ENCODE results near the gene BAG1.

The BAG1 gene

DNA sequence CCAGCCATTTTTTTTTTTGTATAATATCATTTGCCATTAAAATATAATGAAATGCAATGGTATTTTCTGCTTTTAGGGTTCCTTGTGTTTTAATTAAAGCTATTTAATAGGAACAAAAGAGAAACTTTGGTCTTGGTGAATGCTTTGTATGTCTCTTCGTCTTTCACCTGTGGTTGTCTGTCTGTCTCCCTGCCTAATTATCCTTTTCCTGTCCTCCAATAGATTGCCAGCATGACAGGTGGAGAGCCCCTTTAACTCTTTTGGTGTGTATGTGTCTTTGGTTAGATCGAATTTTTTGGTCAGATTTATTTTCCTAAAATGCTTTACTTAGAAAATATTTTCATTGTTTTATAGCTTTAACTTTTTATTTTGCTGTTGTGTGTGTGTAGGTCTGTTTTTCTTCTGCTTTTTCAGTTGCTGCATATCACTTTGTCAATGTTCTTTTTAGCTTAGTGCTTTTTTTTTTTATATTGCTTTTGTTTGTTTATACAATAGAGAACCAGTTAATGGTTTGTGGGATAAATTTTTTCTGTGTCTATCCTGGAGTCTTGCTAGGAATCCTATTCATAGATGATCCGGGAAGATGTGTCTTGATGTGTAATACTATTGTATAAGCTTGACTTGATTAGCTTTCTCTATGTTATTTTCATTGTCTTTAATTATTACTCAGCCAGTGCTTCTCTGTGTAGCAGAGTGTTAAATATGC, 8.9 kb upstream of the BAG1 start:
- DNase-seq = no peak

- DNase-seq = no peak
Observed at GRCh38 chr9:33272061-33272460, 7.6 kb upstream of the BAG1 start.

- no peak for DNase-seq
Observed at GRCh38 chr9:33270146-33270545, 5.6 kb upstream of the BAG1 start.

GRCh38 chr9:33267151-33267767, 2.8 kb upstream of the BAG1 start:
- DNase-seq = no peak

DNA sequence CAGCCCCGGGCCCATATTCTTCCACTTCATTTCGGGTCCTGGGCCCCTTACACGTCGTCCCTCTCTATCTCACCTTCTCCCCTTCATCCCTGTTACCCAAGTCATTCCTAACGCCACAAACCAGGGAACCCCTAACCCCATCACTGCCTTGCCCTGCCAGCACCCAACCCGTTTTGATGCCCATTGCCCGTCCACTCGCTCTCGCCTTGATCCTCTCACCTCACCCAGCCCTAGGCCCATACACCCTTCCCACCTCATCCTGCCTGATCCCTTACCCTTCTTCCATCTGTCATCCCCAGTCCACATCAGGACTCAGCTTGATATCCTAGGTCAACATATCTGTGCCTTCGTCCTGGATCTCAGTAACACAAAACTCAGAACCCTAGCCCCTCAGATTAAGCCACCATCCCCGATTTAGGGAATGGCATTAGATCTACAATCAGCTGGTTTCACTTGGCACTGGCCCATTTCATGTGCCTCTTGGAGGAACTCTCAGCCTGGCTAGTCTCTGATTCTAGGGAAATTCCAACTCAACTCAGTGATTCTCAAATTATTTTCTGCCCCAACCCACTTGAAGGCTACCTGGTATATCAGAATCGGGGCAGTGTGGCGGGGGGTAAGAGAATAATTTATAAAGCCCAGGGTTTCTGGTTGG, 830 bp upstream of the BAG1 start:
- peak in 3 of 4 experiments; percentile 22 to 30 (median 26) for DNase-seq

DNA sequence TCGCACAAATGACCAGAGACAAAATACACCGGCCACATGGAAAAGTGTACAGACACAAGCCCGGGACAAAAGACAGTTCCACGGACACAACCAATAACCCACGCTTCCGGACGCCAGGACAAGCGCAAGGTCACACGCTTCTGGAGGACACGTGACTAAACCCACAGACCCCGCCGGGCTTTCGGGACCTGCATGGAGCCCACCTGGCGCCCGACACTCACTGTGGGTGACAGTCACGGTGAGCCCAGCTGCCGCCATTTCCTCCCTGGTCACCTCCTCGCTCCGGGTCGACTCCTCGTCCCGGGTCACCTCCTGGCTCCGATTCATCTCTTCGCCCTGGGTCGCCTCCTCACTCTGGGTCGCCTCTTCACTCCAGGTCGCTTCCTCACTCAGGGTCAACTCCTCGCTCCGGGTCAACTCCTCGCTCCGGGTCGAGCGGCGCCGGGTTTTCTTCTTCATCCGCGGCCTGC, 470 bp downstream of the BAG1 start:
- peak; percentile 48 to 76 (median 66) for DNase-seq

GRCh38 chr9:33263131-33264002, 1.1 kb downstream of the BAG1 start:
- DNase-seq = peak; percentile 26 to 39 (median 36)

GRCh38 chr9:33260372-33260771, 4.1 kb downstream of the BAG1 start:
- DNase-seq = no peak

- no peak for DNase-seq
Observed at GRCh38 chr9:33257276-33257675, 7.2 kb downstream of the BAG1 start.

DNA sequence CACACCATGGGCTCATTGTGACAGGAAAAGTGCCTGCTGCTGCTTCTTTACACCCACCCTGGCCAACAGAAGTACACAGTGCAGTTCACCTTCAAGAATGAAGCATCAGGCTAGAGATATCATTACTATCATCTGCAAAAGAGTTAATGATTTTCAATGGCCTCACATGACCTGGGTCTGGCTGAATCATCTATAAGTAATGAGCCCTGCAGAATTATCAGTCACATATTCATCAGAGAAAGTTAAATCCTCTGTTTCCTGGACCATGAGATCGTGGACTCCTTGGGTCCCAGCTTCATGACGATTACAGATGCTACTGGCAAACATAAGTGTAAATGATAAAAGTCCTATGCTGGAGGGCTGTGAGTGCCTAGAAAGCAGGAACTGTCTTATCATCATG, 8.3 kb downstream of the BAG1 start:
- DNase-seq = no peak

DNA sequence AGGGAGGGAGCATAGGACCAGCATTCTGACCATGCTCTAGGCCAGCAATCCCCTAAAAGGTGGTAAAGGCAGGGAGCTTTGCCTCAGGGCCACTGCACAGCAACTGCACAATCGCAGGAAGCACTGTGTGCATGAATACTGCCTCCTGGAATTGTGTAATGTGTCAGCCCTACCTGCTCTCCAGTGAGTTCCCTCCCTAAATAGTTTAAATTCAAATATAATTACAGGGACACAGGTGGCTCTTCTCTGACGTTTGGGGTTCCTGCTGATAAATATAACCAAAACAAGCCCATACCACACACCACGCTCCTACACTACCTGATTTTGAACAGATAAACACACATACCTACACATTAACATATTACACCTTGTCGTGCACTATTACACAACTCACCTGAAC, 9.0 kb downstream of the BAG1 start:
- no peak for DNase-seq

DNA sequence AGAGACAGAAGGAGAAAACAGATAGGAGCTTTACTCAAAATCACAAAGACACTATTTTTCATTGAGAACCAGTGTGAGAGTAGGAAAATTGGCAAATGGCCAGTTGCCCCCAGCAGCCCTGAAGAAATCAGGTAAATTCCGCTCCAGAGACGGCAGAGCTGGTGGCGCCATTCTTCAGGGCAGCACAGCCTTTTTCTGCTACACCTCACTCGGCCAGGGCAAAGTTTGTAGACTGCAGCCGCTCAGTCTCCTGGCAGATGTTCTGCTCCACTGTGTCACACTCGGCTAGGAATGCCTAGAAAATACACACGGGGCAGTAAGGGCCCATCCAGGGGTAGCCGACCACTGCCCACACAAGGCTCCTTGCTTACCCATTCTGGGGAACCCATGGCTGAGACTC, 9.5 kb downstream of the BAG1 start:
- no peak for DNase-seq

DNA sequence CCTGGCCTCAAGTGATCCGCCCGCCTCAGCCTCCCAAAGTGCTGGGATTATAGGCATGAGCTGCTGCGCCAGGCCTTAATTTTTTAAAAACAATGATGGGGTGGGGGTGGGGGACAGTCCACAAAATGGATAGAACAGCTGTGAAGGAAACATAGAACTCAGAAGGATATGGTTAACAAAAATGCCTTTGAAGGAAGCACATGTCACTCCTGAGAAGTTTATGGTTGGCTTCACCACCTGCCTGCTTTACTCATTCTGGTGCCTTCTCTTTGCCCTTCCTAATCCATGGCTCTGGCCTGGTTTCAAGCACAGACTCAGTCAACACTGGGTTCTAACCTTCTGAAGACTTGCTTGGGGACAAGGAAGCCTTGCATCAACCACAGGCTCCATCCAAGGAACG, 10.3 kb downstream of the BAG1 start:
- DNase-seq = no peak

DNA sequence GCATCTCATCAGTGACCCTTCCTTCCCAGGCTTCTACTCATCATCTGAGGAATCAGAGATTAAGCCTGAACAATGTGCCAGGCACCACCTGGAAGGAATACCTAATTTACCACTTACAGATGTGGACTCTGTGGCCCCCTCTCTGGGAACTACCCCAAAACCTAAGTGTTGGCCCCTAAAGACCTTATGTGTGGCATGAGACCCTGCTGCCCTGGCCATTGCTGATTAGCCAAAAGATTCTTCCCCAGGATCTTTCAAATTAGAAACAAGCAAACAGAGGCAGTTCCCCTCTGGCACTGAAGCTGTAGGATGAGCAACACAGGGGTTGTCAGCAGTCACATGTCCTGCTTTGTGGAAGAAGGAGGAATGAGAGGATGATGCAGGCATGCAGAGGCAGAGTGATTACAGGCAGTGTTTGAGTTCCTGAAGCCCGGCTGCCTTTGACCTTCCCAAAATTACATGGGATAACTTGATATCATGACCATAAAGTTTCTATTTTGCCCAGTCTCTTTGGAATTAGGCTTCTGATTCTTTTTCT, 14.0 kb downstream of the BAG1 start:
- DNase-seq = peak; percentile 76 to 89 (median 84)

DNA sequence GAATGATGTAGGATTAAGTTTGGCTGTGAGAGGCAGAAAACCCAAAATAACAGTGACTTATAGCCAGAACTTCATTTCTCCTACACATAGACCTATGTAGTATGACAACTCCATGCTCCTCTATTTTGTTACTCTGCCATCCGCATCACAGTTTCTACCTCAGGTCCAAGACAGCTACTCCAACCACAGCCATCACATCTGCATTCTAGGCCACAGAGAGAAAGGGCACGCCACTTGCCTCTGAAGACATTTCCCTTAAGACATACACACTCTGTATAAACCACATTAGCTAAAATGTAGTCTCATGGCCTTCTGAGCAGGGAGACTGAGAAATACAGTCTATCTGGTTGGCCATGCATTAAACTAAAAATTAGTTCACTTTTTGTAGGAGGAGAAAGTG, 14.5 kb downstream of the BAG1 start:
- DNase-seq = no peak

GRCh38 chr9:33249087-33249658, 15.3 kb downstream of the BAG1 start:
- DNase-seq = no peak

DNA sequence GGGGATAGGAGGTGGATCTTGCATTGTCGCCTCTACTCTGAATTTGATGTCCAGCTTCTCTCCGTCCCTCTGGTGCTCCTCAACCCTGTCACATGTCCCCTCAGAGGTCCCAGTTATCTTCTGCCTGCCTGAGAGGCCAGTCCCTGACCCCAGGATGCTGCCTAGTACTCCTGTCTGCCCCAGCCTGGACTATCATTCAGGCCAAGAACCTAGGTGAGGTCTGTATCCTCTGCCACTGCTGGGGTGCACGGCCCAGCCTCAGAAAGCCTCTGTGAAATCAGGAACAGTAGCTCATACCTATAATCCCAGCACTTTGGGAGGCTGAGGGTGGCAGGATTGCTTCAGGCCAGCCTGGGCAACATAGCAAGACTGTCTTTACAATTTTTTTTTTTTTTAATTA, 15.9 kb downstream of the BAG1 start:
- no peak for DNase-seq

- no peak for DNase-seq
Observed at GRCh38 chr9:33246269-33246860, 18.1 kb downstream of the BAG1 start.

GRCh38 chr9:33245341-33245740, 19.2 kb downstream of the BAG1 start:
- no peak for DNase-seq

DNA sequence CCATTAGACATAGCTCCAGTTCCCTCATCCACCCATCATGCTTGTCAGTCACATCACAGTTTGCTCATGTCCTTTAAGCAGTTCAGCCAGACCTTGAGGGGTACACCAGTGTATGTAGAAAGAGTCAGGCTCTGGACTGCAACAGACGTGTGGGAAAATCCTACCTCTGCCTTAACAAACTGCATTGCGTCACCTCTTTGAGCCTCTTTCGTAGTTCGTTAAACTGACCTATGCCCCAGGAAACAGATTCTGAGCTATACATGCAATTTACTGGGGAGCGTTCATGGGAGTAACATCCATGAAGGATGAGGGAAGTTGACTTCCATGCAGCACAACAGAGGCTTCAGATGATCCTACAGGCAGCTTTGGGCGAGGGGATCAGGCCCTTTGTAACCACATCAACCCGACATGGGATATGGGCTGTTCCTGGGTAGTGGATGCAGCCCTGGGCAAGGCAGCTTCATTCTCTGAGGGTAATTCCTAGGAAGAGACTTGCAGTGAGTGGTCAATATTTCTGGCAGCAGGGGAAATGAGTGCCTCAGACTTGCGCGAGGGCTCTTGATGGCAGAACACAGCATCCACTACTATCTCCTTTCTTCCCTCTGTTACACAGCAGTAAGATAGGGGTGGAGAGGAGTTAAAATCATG, 20.2 kb downstream of the BAG1 start:
- DNase-seq = no peak

- DNase-seq = no peak
Observed at GRCh38 chr9:33242609-33243134, 21.8 kb downstream of the BAG1 start.

Measured in suppressor macrophage (primary cell).